Mesendoderm (in vitro differentiated cells): ENCODE measurements around the gene TBX5.
A peak's percentile ranks its signal among the peaks of the same experiment; 100 is the strongest.

ENCODE experiments used
- DNase-seq: peaks from one replicate; pipeline ENCODE4 v3.0.0; 2013
- H2AK5ac ChIP-seq: 2 replicates; pipeline ENCODE4 v1.6.1; 2013; ENCODE audit warnings: low read length, inconsistent platforms
- H2BK120ac ChIP-seq: 2 replicates; pipeline ENCODE4 v1.6.1; 2013; ENCODE audit warnings: low read depth, mild to moderate bottlenecking, low read length, moderate library complexity, mixed read lengths
- H2BK15ac ChIP-seq: replicated peaks from 2 replicates; pipeline ENCODE4 v1.6.1; 2013; ENCODE audit warnings: low read depth, mild to moderate bottlenecking, moderate library complexity
- H2BK5ac ChIP-seq: 2 replicates; pipeline ENCODE4 v1.6.1; 2013; ENCODE audit warnings: low read length, inconsistent platforms
- H3K18ac ChIP-seq: 2 replicates; pipeline ENCODE4 v1.6.1; 2013; ENCODE audit warnings: mild to moderate bottlenecking, low read length, mixed read lengths
- H3K23ac ChIP-seq: one replicate; pipeline ENCODE4 v1.6.1; 2013; ENCODE audit warnings: low read length
- H3K27ac ChIP-seq: 2 replicates; pipeline ENCODE4 v1.5.1; 2013; ENCODE audit warnings: low read depth, mild to moderate bottlenecking, inconsistent platforms, low read length, moderate library complexity
- H3K27me3 ChIP-seq: 2 replicates; pipeline ENCODE4 v1.6.1; 2013; ENCODE audit warnings: low read length, control low read depth, mild to moderate bottlenecking, inconsistent platforms; ENCODE audit not compliant: insufficient read depth, poor library complexity
- H3K36me3 ChIP-seq: 2 replicates; pipeline ENCODE4 v1.6.1; 2013; ENCODE audit warnings: low read length, inconsistent platforms; ENCODE audit not compliant: control insufficient read depth, insufficient read depth
- H3K4ac ChIP-seq: one replicate; pipeline ENCODE4 v1.6.1; 2013; ENCODE audit warnings: low read depth, mild to moderate bottlenecking, low read length, moderate library complexity
- H3K4me1 ChIP-seq: 2 replicates; pipeline ENCODE4 v1.6.1; 2013; ENCODE audit warnings: low read depth, low read length, inconsistent platforms; ENCODE audit not compliant: control insufficient read depth
- H3K4me2 ChIP-seq: 2 replicates; pipeline ENCODE4 v1.6.1; 2013; ENCODE audit warnings: low read length
- H3K4me3 ChIP-seq: 2 replicates; pipeline ENCODE4 v1.5.1; 2013; ENCODE audit warnings: mild to moderate bottlenecking, low read length
- H3K56ac ChIP-seq: one replicate; pipeline ENCODE4 v1.6.1; 2013; ENCODE audit warnings: low read length
- H3K79me1 ChIP-seq: 2 replicates; pipeline ENCODE4 v1.6.1; 2013; ENCODE audit warnings: low read length, inconsistent platforms
- H3K79me2 ChIP-seq: 2 replicates; pipeline ENCODE4 v1.6.1; 2013; ENCODE audit warnings: mild to moderate bottlenecking, low read length; ENCODE audit not compliant: control insufficient read depth, insufficient read depth
- H3K9ac ChIP-seq: 2 replicates; pipeline ENCODE4 v1.6.1; 2013; ENCODE audit warnings: low read length, inconsistent platforms
- H4K5ac ChIP-seq: one replicate; pipeline ENCODE4 v1.6.1; 2013; ENCODE audit warnings: low read length
- H4K8ac ChIP-seq: one replicate; pipeline ENCODE4 v1.6.1; 2013; ENCODE audit warnings: low read depth, mild to moderate bottlenecking, control low read depth, low read length, moderate library complexity
- WGBS: extraction: QIAGEN DNeasy Blood & Tissue Kit; methylation state at CpG from one replicate; pipeline ENCODE4 v1.1.7; 2013; ENCODE audit warnings: low lambda C conversion rate, missing lambda C conversion rate; ENCODE audit not compliant: insufficient coverage; ENCODE audit errors: extremely low coverage; 5-methylcytosine and 5-hydroxymethylcytosine counted together

TBX5 gene

GRCh38 chr12:114447799-114448617 is 42.1 kb upstream of the TBX5 start:
- Histone ChIP-seq H3K79me2 (no peaks in the 10 kb centered on the region), H3K27me3 (peaks cover 80% of the 10 kb centered on the region), H2BK15ac (no peak overlapping the region), H3K18ac (no peak overlapping the region), H3K4me1 (peaks cover 2% of the 10 kb centered on the region), H3K4me2 (no peak overlapping the region), H4K5ac (no peak overlapping the region), H3K9ac (no peak overlapping the region), H2AK5ac (no peak overlapping the region), H3K56ac (no peak overlapping the region), H3K79me1 (no peaks in the 10 kb centered on the region), H3K4ac (no peak overlapping the region), H3K23ac (no peak overlapping the region), H3K36me3 (no peaks in the 10 kb centered on the region), H3K27ac (no peak overlapping the region), H3K4me3 (no peak overlapping the region), H2BK120ac (no peak overlapping the region), H4K8ac (no peak overlapping the region), H2BK5ac (no peak overlapping the region)
- no CpG with 5 or more reads among the region's 36 CpGs for WGBS
- no peak for DNase-seq

GRCh38 chr12:114447274-114447716 is 41.4 kb upstream of the TBX5 start:
- Histone ChIP-seq H3K27me3 (peaks cover 85% of the 10 kb centered on the region), H3K4me1 (peaks cover 2% of the 10 kb centered on the region), H4K5ac (no peak overlapping the region), H2BK5ac (no peak overlapping the region), H2BK120ac (no peak overlapping the region), H3K36me3 (no peaks in the 10 kb centered on the region), H3K18ac (no peak overlapping the region), H3K4ac (no peak overlapping the region), H2BK15ac (no peak overlapping the region), H3K9ac (no peak overlapping the region), H3K79me1 (no peaks in the 10 kb centered on the region), H3K4me2 (no peak overlapping the region), H3K56ac (no peak overlapping the region), H2AK5ac (no peak overlapping the region), H3K27ac (no peak overlapping the region), H3K23ac (no peak overlapping the region), H4K8ac (no peak overlapping the region), H3K79me2 (no peaks in the 10 kb centered on the region), H3K4me3 (no peak overlapping the region)
- WGBS, result no CpG with 5 or more reads among the region's 37 CpGs
- peak; percentile 36 for DNase-seq

- DNase-seq, result no peak
- H3K79me2 ChIP-seq, result no peaks in the 10 kb centered on the region
- no peak overlapping the region for H3K4me2 ChIP-seq
- H3K4me3 ChIP-seq, result no peak overlapping the region
- no peak overlapping the region for H3K18ac ChIP-seq
- H3K79me1 ChIP-seq, result no peaks in the 10 kb centered on the region
- no peak overlapping the region for H2BK120ac ChIP-seq
- no peak overlapping the region for H3K27ac ChIP-seq
- H3K27me3 ChIP-seq, result peaks cover 91% of the 10 kb centered on the region
- no peak overlapping the region for H3K23ac ChIP-seq
- H3K56ac ChIP-seq, result no peak overlapping the region
- H2AK5ac ChIP-seq, result no peak overlapping the region
- no peak overlapping the region for H3K4ac ChIP-seq
- no peak overlapping the region for H2BK15ac ChIP-seq
- no peak overlapping the region for H3K9ac ChIP-seq
- H4K5ac ChIP-seq, result no peak overlapping the region
- H3K4me1 ChIP-seq, result peaks cover 2% of the 10 kb centered on the region
- H3K36me3 ChIP-seq, result no peaks in the 10 kb centered on the region
- no peak overlapping the region for H4K8ac ChIP-seq
- WGBS, result no CpG with 5 or more reads among the region's 32 CpGs
- H2BK5ac ChIP-seq, result no peak overlapping the region
Observed at GRCh38 chr12:114445401-114446323, 39.7 kb upstream of the TBX5 start.

- no peak overlapping the region for H3K18ac ChIP-seq
- no peak overlapping the region for H3K56ac ChIP-seq
- peaks cover 2% of the 10 kb centered on the region for H3K4me1 ChIP-seq
- no peak overlapping the region for H3K4me3 ChIP-seq
- no peak for DNase-seq
- H3K79me2 ChIP-seq, result no peaks in the 10 kb centered on the region
- H2BK15ac ChIP-seq, result no peak overlapping the region
- H3K9ac ChIP-seq, result no peak overlapping the region
- H3K36me3 ChIP-seq, result no peaks in the 10 kb centered on the region
- no peak overlapping the region for H2BK120ac ChIP-seq
- no peak overlapping the region for H2AK5ac ChIP-seq
- no peak overlapping the region for H4K5ac ChIP-seq
- H3K4me2 ChIP-seq, result no peak overlapping the region
- no peak overlapping the region for H2BK5ac ChIP-seq
- WGBS, result no CpG with 5 or more reads among the region's 44 CpGs
- no peak overlapping the region for H3K4ac ChIP-seq
- H3K27me3 ChIP-seq, result peaks cover 92% of the 10 kb centered on the region
- no peak overlapping the region for H4K8ac ChIP-seq
- H3K23ac ChIP-seq, result no peak overlapping the region
- H3K27ac ChIP-seq, result no peak overlapping the region
- no peaks in the 10 kb centered on the region for H3K79me1 ChIP-seq
Observed at GRCh38 chr12:114444422-114445279, 38.7 kb upstream of the TBX5 start.

- Histone ChIP-seq H2BK5ac (no peak overlapping the region), H4K5ac (no peak overlapping the region), H3K4ac (no peak overlapping the region), H2BK120ac (no peak overlapping the region), H3K79me2 (no peaks in the 10 kb centered on the region), H3K23ac (no peak overlapping the region), H3K4me1 (peaks cover 2% of the 10 kb centered on the region), H3K4me3 (no peak overlapping the region), H3K4me2 (no peak overlapping the region), H4K8ac (no peak overlapping the region), H2BK15ac (no peak overlapping the region), H3K27ac (no peak overlapping the region), H3K56ac (no peak overlapping the region), H3K18ac (no peak overlapping the region), H3K79me1 (no peaks in the 10 kb centered on the region), H3K27me3 (peaks cover 91% of the 10 kb centered on the region), H3K36me3 (no peaks in the 10 kb centered on the region), H3K9ac (no peak overlapping the region), H2AK5ac (no peak overlapping the region)
- DNase-seq, result no peak
- no CpG with 5 or more reads among the region's 53 CpGs for WGBS
Observed at GRCh38 chr12:114443607-114444421, 37.9 kb upstream of the TBX5 start.
